HCT116 (cell line): ENCODE data around the gene GIT1. TPM values are rescaled to one million over a fixed set of nuclear protein-coding genes. Genes with fewer than 3 reads are reported as not detected.

Experiments used
- ATAC-seq: fragments of 200-7000 bp; cut with Tn5 transposase; 2 replicates; pipeline ENCODE4 v1.9.1; 2020; ENCODE audit warnings: mild to moderate bottlenecking, moderate library complexity
- BruUV-seq: library from RNA; stranded (reverse); fragments of 400-500 nt; replicated peaks from 2 replicates; lab custom pipeline; 2021; lab: Mats Ljungman, UMichigan
- CTCF ChIA-PET: fragments of 300-600 bp; sonication (Branson Sonifier 250); formaldehyde crosslinking; loops from one replicate; lab custom pipeline; 2021; ENCODE audit warnings: antibody characterized with exemption; lab: Charles Lee
- POLR2A ChIA-PET: fragments of 300-600, 350-600 bp; sonication (Branson Sonifier 250); formaldehyde crosslinking; loops from one replicate; lab custom pipeline; 2021; ENCODE audit warnings: antibody characterized with exemption; lab: Charles Lee
- RAD21 ChIA-PET, 2 experiments: fragments of 300-600 bp; sonication (Branson Sonifier 250); formaldehyde crosslinking; loops; one replicate each; lab custom pipeline; 2023; ENCODE audit warnings: low total read pairs in 2 of 2; ENCODE audit not compliant: uncharacterized antibody in 2 of 2, unreplicated experiment in 2 of 2, low non-redundant PET in 1 of 2; lab: Charles Lee
- DNase-seq: peaks from one replicate; pipeline ENCODE4 v3.0.0-alpha.2; 2010; ENCODE audit warnings: low read depth, low spot score
- H2AFZ ChIP-seq: fragments of 200-600 bp; shearing (Covaris generic), sonication (generic); 2 replicates; pipeline ENCODE4 v1.6.1; 2017; ENCODE audit warnings: low read depth, mixed run types, mixed read lengths, antibody characterized with exemption, low read length; ENCODE audit not compliant: poor library complexity, severe bottlenecking
- H3K27ac ChIP-seq: 2 replicates; pipeline ENCODE4 v1.5.1; 2012; ENCODE audit warnings: low read depth, low read length
- H3K27me3 ChIP-seq: fragments of 200-600 bp; sonication (generic); 2 replicates; pipeline ENCODE4 v1.6.1; 2016; ENCODE audit warnings: mixed run types, low read length, mixed read lengths; ENCODE audit not compliant: insufficient read depth
- H3K36me3 ChIP-seq, 2 experiments: fragments of 200-500 bp in 1 of 2; fragments of 200-600 bp in 1 of 2; sonication (Bioruptor generic) in 1 of 2; sonication (generic) in 1 of 2; 2 replicates each; pipeline versions ENCODE4 v1.5.1 to v1.6.1; 2014 to 2016; ENCODE audit warnings: low read length in 2 of 2, inconsistent platforms in 1 of 2, mixed read lengths in 1 of 2, mixed run types in 1 of 2; ENCODE audit not compliant: insufficient read depth in 2 of 2, control insufficient read depth in 1 of 2
- H3K4me1 ChIP-seq, 2 experiments: fragments of 200-600 bp in 1 of 2; sonication (generic) in 1 of 2; 2 replicates each; pipeline versions ENCODE4 v1.5.1 to v1.6.1; 2012 to 2017; ENCODE audit warnings: low read length in 2 of 2, inconsistent platforms in 1 of 2, mild to moderate bottlenecking in 1 of 2, mixed read lengths in 1 of 2, mixed run types in 1 of 2, moderate library complexity in 1 of 2; ENCODE audit not compliant: insufficient read depth in 2 of 2, control insufficient read depth in 1 of 2
- H3K4me2 ChIP-seq: fragments of 200-600 bp; sonication (generic); 2 replicates; pipeline ENCODE4 v1.6.1; 2017; ENCODE audit warnings: mixed run types, low read length, mixed read lengths
- H3K4me3 ChIP-seq, 2 experiments: fragments of 200-600 bp in 1 of 2; sonication (generic) in 1 of 2; replicated peaks in 1 of 2; 2 replicates each; pipeline ENCODE4 v1.5.1; 2011 to 2016; ENCODE audit warnings: low read length in 2 of 2, control low read depth in 1 of 2, low read depth in 1 of 2, mild to moderate bottlenecking in 1 of 2, mixed read lengths in 1 of 2, mixed run types in 1 of 2
- H3K79me2 ChIP-seq: fragments of 200-600 bp; sonication (generic); 2 replicates; pipeline ENCODE4 v1.6.1; 2017; ENCODE audit warnings: mild to moderate bottlenecking, mixed run types, low read length, moderate library complexity, mixed read lengths; ENCODE audit not compliant: insufficient read depth
- H3K9ac ChIP-seq: fragments of 200-600 bp; sonication (generic); 2 replicates; pipeline ENCODE4 v1.6.1; 2016; ENCODE audit warnings: low read length, mixed read lengths
- H3K9me2 ChIP-seq: fragments of 200-600 bp; sonication (generic), shearing (Covaris generic); 2 replicates; pipeline ENCODE4 v1.6.1; 2017; ENCODE audit warnings: mixed run types, mild to moderate bottlenecking, moderate library complexity; ENCODE audit not compliant: insufficient read depth
- H3K9me3 ChIP-seq, 2 experiments: fragments of 200-500 bp in 1 of 2; fragments of 200-600 bp in 1 of 2; sonication (Bioruptor generic) in 1 of 2; sonication (generic) in 1 of 2; 2 replicates each; pipeline ENCODE4 v1.6.1; 2014 to 2017; ENCODE audit warnings: low read length in 2 of 2, mixed read lengths in 2 of 2, inconsistent platforms in 1 of 2, low read depth in 1 of 2, mild to moderate bottlenecking in 1 of 2, mixed run types in 1 of 2, moderate library complexity in 1 of 2; ENCODE audit not compliant: control insufficient read depth in 1 of 2, insufficient read depth in 1 of 2
- H4K20me1 ChIP-seq: fragments of 200-600 bp; sonication (generic), shearing (Covaris generic); 2 replicates; pipeline ENCODE4 v1.6.1; 2017; ENCODE audit warnings: mixed run types, mild to moderate bottlenecking, moderate library complexity; ENCODE audit not compliant: insufficient read depth
- CEBPB ChIP-seq: IDR thresholded peaks from 2 replicates; pipeline ENCODE4 v1.6.1; 2012; ENCODE audit warnings: low read depth
- EZH2phosphoT487 ChIP-seq: fragments of 200-600 bp; IDR thresholded peaks from 2 replicates; pipeline ENCODE4 v1.6.1; 2018; ENCODE audit warnings: antibody characterized with exemption, borderline replicate concordance
- FOSL1 ChIP-seq: IDR thresholded peaks from 2 replicates; pipeline ENCODE4 v1.6.1; 2012; ENCODE audit warnings: low read depth
- JUND ChIP-seq: IDR thresholded peaks from 2 replicates; pipeline ENCODE4 v1.6.1; 2012
- POLR2A ChIP-seq: IDR thresholded peaks from 2 replicates; pipeline ENCODE4 v1.7.0; 2011; ENCODE audit warnings: borderline replicate concordance; ENCODE audit not compliant: insufficient read depth, insufficient read length; ENCODE audit errors: extremely low read depth
- POLR2AphosphoS5 ChIP-seq: IDR thresholded peaks from 2 replicates; pipeline ENCODE4 v1.6.1; 2011; ENCODE audit warnings: mild to moderate bottlenecking, low read depth, low read length, moderate library complexity
- RAD21 ChIP-seq: IDR thresholded peaks from 2 replicates; pipeline ENCODE4 v1.6.1; 2012; ENCODE audit warnings: low read depth, mild to moderate bottlenecking
- SRF ChIP-seq: IDR thresholded peaks from 2 replicates; pipeline ENCODE4 v1.6.1; 2012; ENCODE audit warnings: low read depth
- YY1 ChIP-seq: IDR thresholded peaks from 2 replicates; pipeline ENCODE4 v1.6.1; 2011; ENCODE audit warnings: low read length, low read depth, moderate library complexity, mild to moderate bottlenecking; ENCODE audit not compliant: insufficient replicate concordance; ENCODE audit errors: extremely low read depth
- ZBTB33 ChIP-seq: IDR thresholded peaks from 2 replicates; pipeline ENCODE4 v1.6.1; 2011; ENCODE audit warnings: mild to moderate bottlenecking, low read length, moderate library complexity; ENCODE audit not compliant: insufficient replicate concordance; ENCODE audit errors: extremely low read depth
- ZNF274 ChIP-seq: fragments of 200-500 bp; sonication (Bioruptor generic); IDR thresholded peaks from 2 replicates; pipeline ENCODE4 v1.6.1; 2014; ENCODE audit warnings: mild to moderate bottlenecking, low read depth, low read length, inconsistent platforms
- intact Hi-C: fragments of 100-400 bp; cut with micrococcal nuclease; formaldehyde crosslinking; loops from 2 replicates; pipeline ENCODE4 v1.10.0; 2022
- total RNA-seq: library from RNA; stranded (reverse); gene quantifications from one replicate; pipeline ENCODE4 v1.2.1, GENCODE V29; 2021; ENCODE audit not compliant: unreplicated experiment
- TF ChIP-seq, protein P1 (sequence below): IDR thresholded peaks from 2 replicates; pipeline ENCODE4 v1.6.1; 2012

The GIT1 gene
- total RNA-seq, 1 experiment from 2014 or later: 76.5 TPM

GRCh38 chr17:29577001-29577370 lies 12.5 kb downstream of the GIT1 start:
- ChIA-PET RAD21 (no interaction called here), POLR2A (no interaction called here), CTCF (interaction anchor here (2.1 to 6.0 kb wide), 2 partner anchors 11 to 15 kb away, joined by 4 to 38 read pairs; partner anchors contain the start of genes ABHD15 and ANKRD13B)
- H3K9ac ChIP-seq: no peak overlapping the region
- DNase-seq: no peak
- no peaks in the 10 kb centered on the region for H3K27me3 ChIP-seq
- no peaks in the 10 kb centered on the region for H3K79me2 ChIP-seq
- no peak overlapping the region for H3K27ac ChIP-seq
- H3K4me3 ChIP-seq: no peak overlapping the region
- H4K20me1 ChIP-seq: no peaks in the 10 kb centered on the region
- H3K4me2 ChIP-seq: no peak overlapping the region
- ATAC-seq: no peak
- intact Hi-C loops: no loop called here
- peaks cover 0 to 14% of the 10 kb centered on the region in 2 experiments; a peak in 2 of 4 replicates for H3K4me1 ChIP-seq
- no TSS peak for BruUV-seq
- TF ChIP-seq YY1 (no peak), RAD21 (no peak), SRF (no peak), ZNF274 (no peak), POLR2A (no peak), CEBPB (no peak), EZH2phosphoT487 (no peak), ZBTB33 (no peak), JUND (no peak), FOSL1 (no peak), POLR2AphosphoS5 (no peak)
- TF ChIP-seq, protein P1, sequence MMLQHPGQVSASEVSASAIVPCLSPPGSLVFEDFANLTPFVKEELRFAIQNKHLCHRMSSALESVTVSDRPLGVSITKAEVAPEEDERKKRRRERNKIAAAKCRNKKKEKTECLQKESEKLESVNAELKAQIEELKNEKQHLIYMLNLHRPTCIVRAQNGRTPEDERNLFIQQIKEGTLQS: no peak
- no peaks in the 10 kb centered on the region for H3K9me3 ChIP-seq
- peaks cover 9 to 10% of the 10 kb centered on the region in 2 experiments; a peak in 2 of 4 replicates for H3K36me3 ChIP-seq
- no peaks in the 10 kb centered on the region for H3K9me2 ChIP-seq
- no peak overlapping the region for H2AFZ ChIP-seq
